ENCODE data around the gene TUBB. TPM values are rescaled to one million over a fixed set of nuclear protein-coding genes. Genes with fewer than 3 reads are reported as not detected.
"Not testable (repeated sequence)": the region's sequence is repeated elsewhere in the genome, so short reads cannot be mapped to it uniquely, and the experiment has no call there.

TUBB gene
- total RNA-seq, 2 experiments from 2014 or later, result 1,569 to 1,746 TPM

DNA sequence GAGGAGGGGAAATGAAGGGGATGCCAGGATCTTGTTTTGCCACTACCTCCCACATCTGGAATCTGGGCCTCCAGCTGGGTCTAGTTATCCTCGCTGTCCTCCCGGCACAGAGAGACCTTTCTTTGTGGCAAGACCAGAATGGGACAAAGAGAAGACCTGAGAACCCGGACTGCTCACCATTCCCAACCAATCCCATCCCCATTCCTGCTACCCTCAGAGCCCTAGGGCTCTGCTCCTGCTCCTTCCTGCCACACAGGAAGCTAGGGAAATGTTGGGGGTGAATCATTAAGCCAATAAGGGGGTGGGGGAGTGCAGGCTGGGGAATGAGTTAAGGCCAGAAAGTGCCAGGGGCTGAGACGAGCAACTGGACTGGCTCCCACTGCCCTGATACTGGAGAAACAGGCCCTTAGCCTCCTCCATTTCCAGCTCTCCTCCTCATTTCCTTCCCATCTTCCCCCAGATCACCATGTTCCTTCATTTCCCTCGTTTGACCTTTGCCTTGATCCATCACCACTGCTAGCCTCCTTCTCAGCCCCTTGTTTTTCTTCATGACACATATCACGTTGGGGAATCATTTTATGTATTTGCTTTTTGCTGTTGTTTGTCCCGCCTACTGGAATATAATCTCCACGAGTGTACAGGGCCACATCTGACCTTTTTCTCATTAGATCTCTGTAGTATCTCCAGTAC lies 28.8 kb downstream of the TUBB start:
- ATAC-seq, result no peak
- ChIA-PET POLR2A (no interaction called here), CTCF (interaction anchor here (0.5 to 1.0 kb wide), 3 partner anchors 21 to 80 kb away, joined by 3 read pairs; no protein-coding TSS in a partner anchor)
- no peaks in the 10 kb centered on the region for H3K27me3 Mint-ChIP-seq
- peaks cover 3% of the 10 kb centered on the region for H3K36me3 Mint-ChIP-seq (ENCODE audit: low read depth)
- H3K4me3 Mint-ChIP-seq, result no peak overlapping the region
- H3K4me1 Mint-ChIP-seq, result peaks cover 40% of the 10 kb centered on the region
- no peak overlapping the region for H3K27ac Mint-ChIP-seq
- DNase-seq, result no peak
- no peaks in the 10 kb centered on the region for H3K9me3 Mint-ChIP-seq (ENCODE audit: low read depth)
- intact Hi-C loops (cut with DNase I, micrococcal nuclease), result loop anchor here in 1 of 2 experiments (10.0 kb wide), 1 partner anchor 606 kb away; the partner anchor contains the start of gene HLA-B

DNA sequence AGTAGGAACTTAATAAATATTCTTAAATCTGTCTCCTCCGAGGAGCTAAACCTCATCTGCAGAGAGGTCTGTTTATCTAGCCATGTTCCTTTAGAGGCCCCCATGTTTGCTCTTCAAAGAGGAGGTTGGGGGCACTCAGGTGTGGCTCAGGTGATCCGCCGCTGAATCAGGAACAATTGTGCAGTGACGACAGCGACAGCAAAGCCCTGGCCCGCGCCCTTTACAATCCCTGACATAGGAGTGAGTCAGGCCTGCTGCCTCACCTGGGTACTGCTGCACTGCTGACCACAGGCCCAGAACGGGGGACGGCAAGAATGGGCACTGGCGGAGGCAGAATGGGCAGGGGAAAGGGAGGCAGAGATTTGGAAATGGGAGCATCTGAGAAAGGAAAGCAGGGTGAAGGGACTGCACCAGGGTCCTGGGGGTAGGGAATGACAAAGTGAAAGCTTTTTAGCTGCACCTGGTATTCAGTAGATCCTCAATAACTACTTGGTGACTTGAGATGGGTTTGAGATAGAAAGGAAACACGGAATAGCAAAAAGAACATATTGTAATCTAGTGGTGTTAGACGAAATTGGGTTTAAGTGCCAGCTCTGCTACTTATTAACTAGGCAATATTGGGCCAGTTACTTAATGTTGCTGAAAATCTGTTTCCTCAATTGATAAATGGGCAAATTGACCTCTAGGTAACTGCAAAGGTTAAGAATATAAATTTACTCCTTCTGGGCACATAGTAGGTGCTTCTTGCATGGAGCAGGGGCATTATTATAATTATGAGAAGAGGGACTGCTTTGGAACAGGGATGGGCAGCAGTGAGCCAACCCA lies 29.6 kb downstream of the TUBB start:
- Mint-ChIP-seq H3K4me1 (peaks cover 39% of the 10 kb centered on the region), H3K36me3 (ENCODE audit: low read depth) (no peaks in the 10 kb centered on the region), H3K9me3 (ENCODE audit: low read depth) (no peaks in the 10 kb centered on the region), H3K4me3 (no peak overlapping the region), H3K27ac (no peak overlapping the region), H3K27me3 (no peaks in the 10 kb centered on the region)
- no peak for DNase-seq
- intact Hi-C loops (cut with DNase I, micrococcal nuclease), result loop anchor here in 1 of 2 experiments (10.0 kb wide), 1 partner anchor 605 kb away; the partner anchor contains the start of gene HLA-B
- ChIA-PET CTCF (interaction anchor here (0.5 to 0.9 kb wide), 3 partner anchors 20 to 450 kb away, joined by 3 read pairs; no protein-coding TSS in a partner anchor), POLR2A (no interaction called here)
- no peak for ATAC-seq

GRCh38 chr6:30750379-30750668 lies 30.2 kb downstream of the TUBB start:
- Mint-ChIP-seq H3K4me3 (no peak overlapping the region), H3K27me3 (no peaks in the 10 kb centered on the region), H3K27ac (no peak overlapping the region), H3K36me3 (ENCODE audit: low read depth) (no peaks in the 10 kb centered on the region), H3K9me3 (ENCODE audit: low read depth) (no peaks in the 10 kb centered on the region), H3K4me1 (peaks cover 35% of the 10 kb centered on the region)
- ChIA-PET CTCF (interaction anchor here (0.6 kb wide), 1 partner anchor 41 kb away, joined by 3 read pairs; no protein-coding TSS in a partner anchor), POLR2A (no interaction called here)
- intact Hi-C loops (cut with DNase I, micrococcal nuclease), result no loop called here
- DNase-seq, result no peak
- no peak for ATAC-seq

DNA sequence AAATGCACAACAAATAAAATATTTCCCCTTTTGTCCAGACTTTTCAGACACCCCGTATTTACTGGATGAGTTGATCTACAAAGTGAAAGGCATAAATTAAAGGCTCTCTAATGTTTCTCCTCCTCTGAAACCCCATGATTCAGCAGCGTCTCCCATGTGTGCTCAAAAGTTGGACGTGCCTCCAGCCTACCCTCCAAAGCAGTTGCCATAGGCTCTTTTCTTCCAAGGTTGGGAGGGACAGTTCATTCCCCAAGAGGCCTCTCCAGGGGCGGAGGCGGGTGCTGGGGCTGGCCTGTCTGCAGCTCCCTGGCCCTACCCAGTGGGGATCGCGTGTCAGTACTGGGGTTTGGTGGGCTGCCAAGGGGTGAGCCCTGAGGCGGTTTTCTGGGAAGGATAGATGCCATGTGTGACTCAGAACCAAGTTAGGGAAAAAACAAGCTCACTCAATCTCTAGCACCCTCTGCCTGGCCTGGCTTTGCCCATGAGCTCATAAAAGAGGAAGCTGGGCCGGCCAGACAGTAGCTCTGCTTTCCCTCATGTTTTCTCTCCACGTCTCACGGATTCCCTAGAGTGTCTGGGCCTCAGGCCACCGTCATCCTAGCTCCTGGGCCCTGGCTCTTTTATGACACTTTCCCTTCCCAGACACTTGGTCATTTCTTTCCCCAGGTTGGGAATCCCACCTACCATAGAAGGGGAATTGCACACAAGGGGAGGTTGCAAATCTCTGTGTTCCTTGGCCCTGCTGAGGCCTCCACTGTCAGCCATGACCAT lies 32.2 kb downstream of the TUBB start:
- ChIA-PET POLR2A (no interaction called here), CTCF (interaction anchor here (0.6 to 1.2 kb wide), 3 partner anchors 17 to 115 kb away, joined by 3 to 4 read pairs (median 4); no protein-coding TSS in a partner anchor)
- intact Hi-C loops (cut with DNase I, micrococcal nuclease), result no loop called here
- peaks cover 27% of the 10 kb centered on the region for H3K4me1 Mint-ChIP-seq
- no peak overlapping the region for H3K4me3 Mint-ChIP-seq
- no peaks in the 10 kb centered on the region for H3K9me3 Mint-ChIP-seq (ENCODE audit: low read depth)
- H3K36me3 Mint-ChIP-seq (ENCODE audit: low read depth), result no peaks in the 10 kb centered on the region
- DNase-seq, result no peak
- H3K27ac Mint-ChIP-seq, result no peak overlapping the region
- no peaks in the 10 kb centered on the region for H3K27me3 Mint-ChIP-seq
- no peak for ATAC-seq

- Mint-ChIP-seq H3K9me3 (ENCODE audit: low read depth) (no peaks in the 10 kb centered on the region), H3K27ac (no peak overlapping the region), H3K4me3 (no peak overlapping the region), H3K36me3 (ENCODE audit: low read depth) (no peaks in the 10 kb centered on the region), H3K4me1 (peaks cover 17% of the 10 kb centered on the region), H3K27me3 (no peaks in the 10 kb centered on the region)
- no peak for DNase-seq
- POLR2A ChIA-PET, result no interaction called here
- CTCF ChIA-PET, result interaction anchor here (1.1 kb wide), 1 partner anchor 33 kb away, joined by 3 read pairs; no protein-coding TSS in a partner anchor
- ATAC-seq, result peak; percentile 30
- intact Hi-C loops (cut with DNase I, micrococcal nuclease), result no loop called here
These were observed 34.5 kb downstream of the TUBB start for GRCh38 chr6:30754631-30755030.

DNA sequence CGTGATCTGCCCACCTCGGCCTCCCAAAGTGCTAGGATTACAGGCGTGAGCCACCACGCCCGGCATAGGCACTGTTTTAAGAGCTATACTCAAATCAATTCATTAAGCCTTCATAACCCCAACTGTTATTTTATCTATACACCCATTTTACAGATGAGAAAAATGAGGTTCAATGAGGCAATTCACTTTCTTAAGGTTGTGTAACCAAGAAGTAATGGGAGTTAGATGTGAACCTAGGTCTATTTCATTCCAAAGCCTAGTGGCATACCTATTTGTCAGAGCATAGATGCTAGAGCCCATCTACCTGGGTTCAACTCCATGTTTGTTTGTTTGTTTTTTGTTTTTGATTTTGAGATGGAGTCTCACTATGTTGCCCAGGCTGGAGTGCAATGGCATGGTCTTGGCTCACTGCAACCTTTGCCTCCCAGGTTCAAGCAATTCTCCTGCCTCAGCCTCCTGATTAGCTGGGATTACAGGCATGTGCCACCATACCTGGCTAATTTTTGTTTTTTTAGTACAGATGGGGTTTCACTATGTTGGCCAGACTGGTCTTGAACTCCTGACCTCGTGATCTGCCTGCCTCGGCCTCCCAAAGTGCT lies 36.4 kb downstream of the TUBB start:
- peaks cover 22% of the 10 kb centered on the region for H3K4me1 Mint-ChIP-seq
- H3K36me3 Mint-ChIP-seq (ENCODE audit: low read depth); DNase-seq; intact Hi-C loops (cut with DNase I, micrococcal nuclease); H3K27ac Mint-ChIP-seq; ATAC-seq; H3K9me3 Mint-ChIP-seq (ENCODE audit: low read depth); H3K27me3 Mint-ChIP-seq; POLR2A ChIA-PET; H3K4me3 Mint-ChIP-seq: not testable (repeated sequence)
- CTCF ChIA-PET, result interaction anchor here (0.6 kb wide), 1 partner anchor 1433 kb away, joined by 3 read pairs; no protein-coding TSS in a partner anchor

- peaks cover 26% of the 10 kb centered on the region for H3K4me1 Mint-ChIP-seq
- no peaks in the 10 kb centered on the region for H3K9me3 Mint-ChIP-seq (ENCODE audit: low read depth)
- DNase-seq, result no peak
- H3K27me3 Mint-ChIP-seq, result no peaks in the 10 kb centered on the region
- CTCF ChIA-PET, result interaction anchor here (0.6 to 1.6 kb wide), 3 partner anchors 11 to 111 kb away, joined by 3 read pairs; partner anchors contain the start of gene FLOT1
- intact Hi-C loops (cut with DNase I, micrococcal nuclease), result no loop called here
- ATAC-seq, result no peak
- POLR2A ChIA-PET, result no interaction called here
- no peak overlapping the region for H3K4me3 Mint-ChIP-seq
- H3K27ac Mint-ChIP-seq, result peak overlapping the region; percentile 3
- H3K36me3 Mint-ChIP-seq (ENCODE audit: low read depth), result no peaks in the 10 kb centered on the region
These were observed 37.2 kb downstream of the TUBB start for GRCh38 chr6:30757261-30757904.

DNA sequence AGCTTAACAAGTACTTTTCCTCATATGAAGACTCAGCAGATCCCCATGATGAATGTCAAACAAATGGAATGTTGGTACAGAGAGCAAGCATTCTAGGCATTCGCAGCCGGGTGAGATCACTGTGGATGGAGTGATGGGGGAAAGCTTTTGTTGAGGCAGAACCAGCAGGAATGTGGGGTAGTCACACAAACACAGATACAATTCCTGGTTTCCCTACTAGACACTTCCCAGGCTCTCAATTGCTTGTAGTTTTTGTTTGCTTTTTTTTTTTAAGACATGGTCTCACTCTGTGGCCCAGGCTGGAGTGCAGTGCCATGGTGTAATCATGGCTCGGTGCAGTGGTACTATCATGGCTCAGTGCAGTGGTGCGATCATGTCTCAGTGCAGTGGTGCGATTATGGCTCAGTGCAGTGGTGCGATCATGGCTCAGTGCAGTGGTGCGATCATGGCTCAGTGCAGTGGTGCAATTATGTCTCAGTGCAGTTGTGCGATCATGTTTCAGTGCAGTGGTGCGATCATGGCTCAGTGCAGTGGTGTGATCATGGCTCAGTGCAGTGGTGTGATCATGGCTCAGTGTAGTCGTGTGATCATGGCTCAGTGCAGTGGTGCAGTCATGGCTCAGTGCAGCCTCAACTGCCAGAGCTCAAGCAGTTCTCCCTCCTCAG lies 39.6 kb downstream of the TUBB start:
- H3K4me3 Mint-ChIP-seq, result no peak overlapping the region
- intact Hi-C loops (cut with DNase I, micrococcal nuclease), result no loop called here

GRCh38 chr6:30760549-30760948 lies 40.4 kb downstream of the TUBB start:
- CTCF ChIA-PET, result interaction anchor here (0.6 to 1.1 kb wide), 4 partner anchors 25 to 107 kb away, joined by 4 to 5 read pairs (median 4); no protein-coding TSS in a partner anchor
- ATAC-seq, result no peak
- Mint-ChIP-seq H3K27me3 (no peaks in the 10 kb centered on the region), H3K4me3 (no peak overlapping the region), H3K36me3 (ENCODE audit: low read depth) (peaks cover 2% of the 10 kb centered on the region), H3K27ac (no peak overlapping the region), H3K9me3 (ENCODE audit: low read depth) (peaks cover 2% of the 10 kb centered on the region), H3K4me1 (peaks cover 49% of the 10 kb centered on the region)
- no peak for DNase-seq
- intact Hi-C loops (cut with DNase I, micrococcal nuclease), result no loop called here
- POLR2A ChIA-PET, result no interaction called here

More for the DNA sequence above, 39.6 kb downstream of the TUBB start:
- Mint-ChIP-seq H3K4me1 (peaks cover 43% of the 10 kb centered on the region), H3K36me3 (ENCODE audit: low read depth) (peaks cover 2% of the 10 kb centered on the region), H3K27me3 (no peaks in the 10 kb centered on the region), H3K9me3 (ENCODE audit: low read depth) (peaks cover 2% of the 10 kb centered on the region), H3K27ac (no peak overlapping the region)
- ATAC-seq (no peak), DNase-seq (peak; percentile 34)
- ChIA-PET POLR2A (no interaction called here), CTCF (interaction anchor here (0.7 to 1.0 kb wide), 3 partner anchors 10 to 108 kb away, joined by 3 to 6 read pairs (median 4); no protein-coding TSS in a partner anchor)

GRCh38 chr6:30761791-30762429 lies 41.8 kb downstream of the TUBB start:
- ChIA-PET CTCF (interaction anchor here (0.6 to 1.2 kb wide), 9 partner anchors 10 to 326 kb away, joined by 3 to 4 read pairs (median 3); partner anchors contain the start of gene IER3), POLR2A (interaction anchor here (0.9 to 1.0 kb wide), 2 partner anchors 20 to 27 kb away, joined by 3 to 4 read pairs; no protein-coding TSS in a partner anchor)
- intact Hi-C loops (cut with DNase I, micrococcal nuclease), result no loop called here
- Mint-ChIP-seq H3K4me3 (no peak overlapping the region), H3K4me1 (peaks cover 56% of the 10 kb centered on the region), H3K36me3 (ENCODE audit: low read depth) (peaks cover 4% of the 10 kb centered on the region), H3K27me3 (no peaks in the 10 kb centered on the region), H3K9me3 (ENCODE audit: low read depth) (peaks cover 2% of the 10 kb centered on the region), H3K27ac (peak overlapping the region; percentile 38)
- DNase-seq, result no peak
- peak; percentile 78 for ATAC-seq
